GM23338 (cell line): ENCODE measurements around the gene RPS6KA5. TPM values are rescaled to one million over a fixed set of nuclear protein-coding genes. Genes with fewer than 3 reads are reported as not detected.

Experiments
- ATAC-seq: fragments of 200-7000 bp; cut with Tn5 transposase; 3 replicates; pipeline ENCODE4 v1.9.1; 2020
- DNase-seq: peaks from one replicate; pipeline ENCODE4 v3.0.0-alpha.2; 2015; ENCODE audit warnings: low spot score
- H2AFZ ChIP-seq: fragments of 200-600 bp; sonication (generic); 2 replicates; pipeline ENCODE4 v1.8.0; 2016; ENCODE audit warnings: antibody characterized with exemption, mild to moderate bottlenecking, moderate library complexity
- H3F3A ChIP-seq: fragments of 200-600 bp; sonication (generic); replicated peaks from 2 replicates; pipeline ENCODE4 v1.8.0; 2017; ENCODE audit warnings: antibody characterized with exemption, mixed run types, low read depth
- H3K27ac ChIP-seq: fragments of 200-600 bp; sonication (generic); 2 replicates; pipeline ENCODE4 v1.6.1; 2016; ENCODE audit warnings: low read depth
- H3K27me3 ChIP-seq: fragments of 200-600 bp; sonication (generic); 2 replicates; pipeline ENCODE4 v1.8.0; 2016; ENCODE audit warnings: mild to moderate bottlenecking, mixed run types, moderate library complexity; ENCODE audit not compliant: insufficient read depth
- H3K36me3 ChIP-seq: fragments of 200-600 bp; sonication (generic); 2 replicates; pipeline ENCODE4 v1.8.0; 2016; ENCODE audit warnings: mild to moderate bottlenecking; ENCODE audit not compliant: insufficient read depth
- H3K4me1 ChIP-seq: fragments of 200-600 bp; sonication (generic); 2 replicates; pipeline ENCODE4 v1.8.0; 2016; ENCODE audit warnings: mild to moderate bottlenecking, moderate library complexity; ENCODE audit not compliant: insufficient read depth
- H3K4me2 ChIP-seq: fragments of 200-600 bp; sonication (generic); 2 replicates; pipeline ENCODE4 v1.7.1; 2017; ENCODE audit warnings: mixed run types
- H3K4me3 ChIP-seq: fragments of 200-600 bp; sonication (generic); 2 replicates; pipeline ENCODE4 v1.6.1; 2016; ENCODE audit warnings: mixed run types
- H3K79me2 ChIP-seq: fragments of 200-600 bp; sonication (generic); replicated peaks from 2 replicates; pipeline ENCODE4 v1.8.0; 2017; ENCODE audit warnings: mild to moderate bottlenecking; ENCODE audit not compliant: insufficient read depth
- H3K9me2 ChIP-seq: fragments of 200-600 bp; sonication (generic); 2 replicates; pipeline ENCODE4 v1.8.0; 2017; ENCODE audit not compliant: insufficient read depth
- H4K20me1 ChIP-seq: fragments of 200-600 bp; sonication (generic); replicated peaks from 2 replicates; pipeline ENCODE4 v1.8.0; 2017; ENCODE audit warnings: mild to moderate bottlenecking; ENCODE audit not compliant: insufficient read depth
- H3K27ac Mint-ChIP-seq: 2 replicates; pipeline ENCODE4 v1.8.0; 2020; ENCODE audit warnings: inconsistent platforms, mild to moderate bottlenecking, moderate library complexity, mixed read lengths
- H3K27me3 Mint-ChIP-seq: 3 replicates; pipeline ENCODE4 v1.8.0; 2022; ENCODE audit warnings: low read depth, mild to moderate bottlenecking, moderate library complexity, mixed read lengths, inconsistent platforms; ENCODE audit not compliant: insufficient read depth, poor library complexity
- H3K36me3 Mint-ChIP-seq: 3 replicates; pipeline ENCODE4 v1.8.0; 2021; ENCODE audit warnings: low read depth, mild to moderate bottlenecking, inconsistent platforms, moderate library complexity, mixed read lengths
- H3K4me1 Mint-ChIP-seq: 3 replicates; pipeline ENCODE4 v1.8.0; 2020; ENCODE audit warnings: mild to moderate bottlenecking, inconsistent platforms, mixed read lengths
- H3K4me3 Mint-ChIP-seq: 3 replicates; pipeline ENCODE4 v1.8.0; 2021; ENCODE audit warnings: moderate library complexity, mild to moderate bottlenecking, inconsistent platforms, mixed read lengths
- H3K9me3 Mint-ChIP-seq: 3 replicates; pipeline ENCODE4 v1.8.0; 2020; ENCODE audit warnings: moderate library complexity, mild to moderate bottlenecking, inconsistent platforms, mixed read lengths
- CREB1 ChIP-seq: fragments of 250-450 bp; sonication (Bioruptor Pico); IDR thresholded peaks from 2 replicates; pipeline ENCODE4 v1.5.0; 2020; ENCODE audit warnings: low read depth, mild to moderate bottlenecking, moderate library complexity
- CTCF ChIP-seq, 2 experiments: fragments of 200-600 bp in 1 of 2; sonication (generic) in 1 of 2; conservative IDR thresholded peaks; 2 replicates each; pipeline versions ENCODE4 v1.5.1 to v1.6.1; 2016 to 2017; ENCODE audit warnings: antibody characterized with exemption in 2 of 2, low read depth in 2 of 2, mild to moderate bottlenecking in 2 of 2, moderate library complexity in 1 of 2
- ETS1 ChIP-seq: IDR thresholded peaks from 2 replicates; pipeline ENCODE4 v1.6.1; 2016; ENCODE audit warnings: antibody characterized with exemption
- EZH2 ChIP-seq: fragments of 200-600 bp; sonication (generic); IDR thresholded peaks from one replicate; pipeline ENCODE4 v1.8.0; 2017; ENCODE audit warnings: antibody characterized with exemption, mild to moderate bottlenecking, low read depth; ENCODE audit not compliant: unreplicated experiment
- EZH2phosphoT487 ChIP-seq: fragments of 200-600 bp; sonication (generic); IDR thresholded peaks from one replicate; pipeline ENCODE4 v1.8.1; 2018; ENCODE audit warnings: antibody characterized with exemption; ENCODE audit not compliant: unreplicated experiment
- JUNB ChIP-seq: IDR thresholded peaks from one replicate; pipeline ENCODE4 v1.6.1; 2016; ENCODE audit warnings: antibody characterized with exemption; ENCODE audit not compliant: unreplicated experiment
- NANOG ChIP-seq: IDR thresholded peaks from 2 replicates; pipeline ENCODE4 v1.6.1; 2016; ENCODE audit warnings: antibody characterized with exemption, borderline replicate concordance
- POLR2AphosphoS5 ChIP-seq: IDR thresholded peaks from 2 replicates; pipeline ENCODE4 v1.6.1; 2016; ENCODE audit warnings: antibody characterized with exemption, low read depth
- REST ChIP-seq: IDR thresholded peaks from one replicate; pipeline ENCODE4 v1.6.1; 2018; ENCODE audit warnings: antibody characterized with exemption; ENCODE audit not compliant: unreplicated experiment
- STAT1 ChIP-seq: IDR thresholded peaks from one replicate; pipeline ENCODE4 v1.6.1; 2016; ENCODE audit warnings: antibody characterized with exemption; ENCODE audit not compliant: unreplicated experiment
- ZNF114 ChIP-seq: fragments of 250-450 bp; sonication (Bioruptor Pico); IDR thresholded peaks from 2 replicates; pipeline ENCODE4 v1.5.0; 2020; ENCODE audit warnings: mild to moderate bottlenecking, moderate library complexity
- ZNF331 ChIP-seq: fragments of 250-450 bp; sonication (Bioruptor Pico); IDR thresholded peaks from 2 replicates; pipeline ENCODE4 v1.5.0; 2020; ENCODE audit warnings: low read depth, mild to moderate bottlenecking, moderate library complexity
- ZNF462 ChIP-seq: fragments of 250-450 bp; sonication (Bioruptor Pico); IDR thresholded peaks from 2 replicates; pipeline ENCODE4 v1.5.0; 2020; ENCODE audit warnings: mild to moderate bottlenecking, moderate library complexity
- polyA plus RNA-seq: library from polyadenylated mRNA; unstranded; fragments of >200 nt; fragmentation: Nextera tagmentation; extraction: Ambion mirVana; gene quantifications from 2 replicates; pipeline ENCODE4 v1.2.1, GENCODE V29; 2016
- total RNA-seq: library from RNA; depleted of rRNA; stranded (reverse); fragments of >200 nt; shearing (Covaris generic); gene quantifications from 2 replicates; pipeline ENCODE4 v1.2.3, GENCODE V29; 2014

The RPS6KA5 gene
- total and polyA plus RNA-seq, 2 experiments from 2014 or later = 2.1 to 2.4 TPM

GRCh38 chr14:90883782-90884181, 176.7 kb downstream of the RPS6KA5 start:
- Mint-ChIP-seq H3K27me3 (no peaks in the 10 kb centered on the region), H3K36me3 (peaks cover 12% of the 10 kb centered on the region; the same call in 2 of the 3 replicates), H3K9me3 (peaks cover 7% of the 10 kb centered on the region; the same call in 2 of the 3 replicates), H3K4me3 (no peak overlapping the region), H3K4me1 (peaks cover 4% of the 10 kb centered on the region; the same call in 2 of the 3 replicates), H3K27ac (peak overlapping the region; percentile 77; the same call in 1 of the 2 replicates)
- no peaks in the 10 kb centered on the region for H4K20me1 ChIP-seq
- H3K27me3 ChIP-seq = no peaks in the 10 kb centered on the region
- no peak for TF ChIP-seq NANOG
- TF ChIP-seq REST = no peak
- TF ChIP-seq EZH2phosphoT487 = no peak
- no peak for TF ChIP-seq ZNF331 (CRISPR knock-in tag)
- TF ChIP-seq ZNF114 = no peak
- no peak for TF ChIP-seq CTCF (conservative IDR thresholded peaks at IDR 0.05; ENCODE audit: low read depth in 2 of 2)
- no peak for TF ChIP-seq JUNB
- no peak for TF ChIP-seq STAT1
- TF ChIP-seq EZH2 = no peak
- TF ChIP-seq CREB1 (CRISPR knock-in tag) = no peak
- TF ChIP-seq ZNF462 = no peak
- no peak for TF ChIP-seq POLR2AphosphoS5
- no peak for TF ChIP-seq ETS1
- DNase-seq (peak; percentile 35), ATAC-seq (peak; percentile 70)
- H3K4me1 ChIP-seq = no peaks in the 10 kb centered on the region
- H3K27ac ChIP-seq = no peak overlapping the region
- H3K9me2 ChIP-seq = 0 out of 2 replicates have a peak, but pooled peaks cover 3% of the 10 kb centered on the region
- no peaks in the 10 kb centered on the region for H3F3A ChIP-seq
- H3K36me3 ChIP-seq = no peaks in the 10 kb centered on the region
- H3K4me3 ChIP-seq = no peak overlapping the region
- no peak overlapping the region for H3K4me2 ChIP-seq
- H2AFZ ChIP-seq = peak overlapping the region; percentile 58
- no peaks in the 10 kb centered on the region for H3K79me2 ChIP-seq
